ENCODE measurements around the gene RALGPS1. TPM values are rescaled to one million over a fixed set of nuclear protein-coding genes. Genes with fewer than 3 reads are reported as not detected.

RALGPS1 gene
- total RNA-seq, 2 donors from 2014 or later = 9.7 to 17.7 TPM

GRCh38 chr9:127051881-127052595 lies 137.5 kb downstream of the RALGPS1 start:
- Histone ChIP-seq H3K9me3 (no peaks in the 10 kb centered on the region), H3K4me3 (no peak overlapping the region), H3K4me1 (peaks cover 0 to 54% of the 10 kb centered on the region in 2 donors), H3K27ac (peak overlapping the region in 1 of 2 donors; percentile 51), H3K36me3 (no peaks in the 10 kb centered on the region), H3K27me3 (no peaks in the 10 kb centered on the region)
- no peak for TF ChIP-seq CTCF (IDR thresholded peaks at IDR 0.05)
- DNase-seq (ENCODE audit: low spot score) = peak; percentile 50

GRCh38 chr9:127053057-127053821 lies 138.7 kb downstream of the RALGPS1 start:
- H3K36me3 ChIP-seq = no peaks in the 10 kb centered on the region
- H3K4me1 ChIP-seq = peaks cover 0 to 62% of the 10 kb centered on the region in 2 donors
- no peaks in the 10 kb centered on the region for H3K27me3 ChIP-seq
- peak; percentile 54 for DNase-seq (ENCODE audit: low spot score)
- H3K4me3 ChIP-seq = no peak overlapping the region
- H3K9me3 ChIP-seq = no peaks in the 10 kb centered on the region
- peak overlapping the region; percentile 51 to 52 for H3K27ac ChIP-seq
- no peak for TF ChIP-seq CTCF (IDR thresholded peaks at IDR 0.05)

- H3K36me3 ChIP-seq = no peaks in the 10 kb centered on the region
- no peak for DNase-seq (ENCODE audit: low spot score)
- no peak overlapping the region for H3K4me3 ChIP-seq
- peak overlapping the region; percentile 51 to 52 for H3K27ac ChIP-seq
- no peak for TF ChIP-seq CTCF (IDR thresholded peaks at IDR 0.05)
- H3K9me3 ChIP-seq = no peaks in the 10 kb centered on the region
- peaks cover 0 to 62% of the 10 kb centered on the region in 2 donors for H3K4me1 ChIP-seq
- H3K27me3 ChIP-seq = no peaks in the 10 kb centered on the region
Measured at GRCh38 chr9:127053960-127054359, 139.4 kb downstream of the RALGPS1 start.

- no peaks in the 10 kb centered on the region for H3K36me3 ChIP-seq
- DNase-seq (ENCODE audit: low spot score) = no peak
- H3K27me3 ChIP-seq = no peaks in the 10 kb centered on the region
- peaks cover 0 to 53% of the 10 kb centered on the region in 2 donors for H3K4me1 ChIP-seq
- H3K27ac ChIP-seq = no peak overlapping the region
- TF ChIP-seq CTCF (IDR thresholded peaks at IDR 0.05) = no peak
- no peaks in the 10 kb centered on the region for H3K9me3 ChIP-seq
- H3K4me3 ChIP-seq = no peak overlapping the region
Measured at GRCh38 chr9:127055745-127056402, 141.3 kb downstream of the RALGPS1 start.

- Histone ChIP-seq H3K4me1 (peaks cover 0 to 53% of the 10 kb centered on the region in 2 donors), H3K36me3 (no peaks in the 10 kb centered on the region), H3K4me3 (no peak overlapping the region), H3K27me3 (no peaks in the 10 kb centered on the region), H3K27ac (no peak overlapping the region), H3K9me3 (no peaks in the 10 kb centered on the region)
- TF ChIP-seq CTCF (IDR thresholded peaks at IDR 0.05) = no peak
- DNase-seq (ENCODE audit: low spot score) = no peak
Measured at GRCh38 chr9:127056446-127056845, 141.9 kb downstream of the RALGPS1 start.

Data from right atrium auricular region (tissue), 2 donors.